Measurements from ENCODE around the gene PCK1. TPM values are rescaled to one million over a fixed set of nuclear protein-coding genes. Genes with fewer than 3 reads are reported as not detected.

Gene PCK1
- polyA plus RNA-seq, 3 donors, result not detected

- H3K79me2 ChIP-seq (ENCODE audit: insufficient read depth, low read length), result no peaks in the 10 kb centered on the region
- no peak overlapping the region for H3K4me3 ChIP-seq (replicated peaks in 1 of 3; ENCODE audit: low read depth in 2 of 3, low read length in 3 of 3)
- Mint-ChIP-seq H3K4me3 (no peak overlapping the region), H3K27ac (no peak overlapping the region), H3K27me3 (ENCODE audit: low read depth in 3 of 3) (peaks cover 18 to 23% (median 20%) of the 10 kb centered on the region in 3 donors), H3K9me3 (no peaks in the 10 kb centered on the region), H3K36me3 (no peaks in the 10 kb centered on the region), H3K4me1 (no peaks in the 10 kb centered on the region)
- H3K9me3 ChIP-seq (replicated peaks in 1 of 2; ENCODE audit: control insufficient read depth in 1 of 2, insufficient read depth in 1 of 2, low read length in 2 of 2), result no peaks in the 10 kb centered on the region
- H3K4me1 ChIP-seq (ENCODE audit: control insufficient read depth in 1 of 2, insufficient read depth in 2 of 2, low read length in 2 of 2), result no peaks in the 10 kb centered on the region
- H4K20me1 ChIP-seq (ENCODE audit: insufficient read depth, low read length), result no peaks in the 10 kb centered on the region
- no peak for TF ChIP-seq CTCF (IDR thresholded peaks at IDR 0.05)
- H3K27me3 ChIP-seq (ENCODE audit: control insufficient read depth in 2 of 2, insufficient read depth in 2 of 2, low read length in 2 of 2), result peaks cover 0 to 4% of the 10 kb centered on the region in 2 donors
- H2AFZ ChIP-seq (ENCODE audit: insufficient read depth, low read depth, low read length, poor library complexity, severe bottlenecking), result no peak overlapping the region
- no peak for DNase-seq
- H3K9ac ChIP-seq (ENCODE audit: insufficient read depth, low read length, poor library complexity, severe bottlenecking), result no peak overlapping the region
- H3K27ac ChIP-seq (ENCODE audit: low read depth in 1 of 2, low read length in 2 of 2), result no peak overlapping the region
- H3K4me2 ChIP-seq (replicated peaks; ENCODE audit: extremely low read depth, low read length, poor library complexity, severe bottlenecking), result no peak overlapping the region
- no CpG with 5 or more reads among the region's 1 CpG for WGBS (ENCODE audit: insufficient coverage)
- H3K36me3 ChIP-seq (replicated peaks in 1 of 2; ENCODE audit: control insufficient read depth in 1 of 2, insufficient read depth in 2 of 2, low read length in 2 of 2), result no peaks in the 10 kb centered on the region
- intact Hi-C loops (cut with micrococcal nuclease), result no loop called here
These were observed 5.5 kb downstream of the PCK1 start for GRCh38 chr20:57566399-57566798.

GRCh38 chr20:57566803-57567459, 6.0 kb downstream of the PCK1 start:
- WGBS (ENCODE audit: insufficient coverage), result 53% methylated on average over 3 of the region's 10 CpGs
- TF ChIP-seq CTCF (IDR thresholded peaks at IDR 0.05), result no peak
- Histone ChIP-seq H3K4me3 (replicated peaks in 1 of 3; ENCODE audit: low read depth in 2 of 3, low read length in 3 of 3) (no peak overlapping the region), H3K27ac (ENCODE audit: low read depth in 1 of 2, low read length in 2 of 2) (no peak overlapping the region), H3K27me3 (ENCODE audit: control insufficient read depth in 2 of 2, insufficient read depth in 2 of 2, low read length in 2 of 2) (peaks cover 0 to 4% of the 10 kb centered on the region in 2 donors), H3K9me3 (replicated peaks in 1 of 2; ENCODE audit: control insufficient read depth in 1 of 2, insufficient read depth in 1 of 2, low read length in 2 of 2) (no peaks in the 10 kb centered on the region), H3K4me1 (ENCODE audit: control insufficient read depth in 1 of 2, insufficient read depth in 2 of 2, low read length in 2 of 2) (no peaks in the 10 kb centered on the region), H3K79me2 (ENCODE audit: insufficient read depth, low read length) (no peaks in the 10 kb centered on the region), H4K20me1 (ENCODE audit: insufficient read depth, low read length) (no peaks in the 10 kb centered on the region), H2AFZ (ENCODE audit: insufficient read depth, low read depth, low read length, poor library complexity, severe bottlenecking) (no peak overlapping the region), H3K36me3 (replicated peaks in 1 of 2; ENCODE audit: control insufficient read depth in 1 of 2, insufficient read depth in 2 of 2, low read length in 2 of 2) (no peaks in the 10 kb centered on the region), H3K9ac (ENCODE audit: insufficient read depth, low read length, poor library complexity, severe bottlenecking) (no peak overlapping the region), H3K4me2 (replicated peaks; ENCODE audit: extremely low read depth, low read length, poor library complexity, severe bottlenecking) (no peak overlapping the region)
- peaks cover 18 to 22% (median 21%) of the 10 kb centered on the region in 3 donors for H3K27me3 Mint-ChIP-seq (ENCODE audit: low read depth in 3 of 3)
- H3K4me1 Mint-ChIP-seq, result no peaks in the 10 kb centered on the region
- no peak for DNase-seq
- no peaks in the 10 kb centered on the region for H3K36me3 Mint-ChIP-seq
- H3K4me3 Mint-ChIP-seq, result peak overlapping the region in 1 of 2 donors; percentile 16
- no peaks in the 10 kb centered on the region for H3K9me3 Mint-ChIP-seq
- intact Hi-C loops (cut with micrococcal nuclease), result no loop called here
- no peak overlapping the region for H3K27ac Mint-ChIP-seq

Measured in CD14-positive monocyte (primary cell).